Measurements from ENCODE around the gene DCXR. TPM values are rescaled to one million over a fixed set of nuclear protein-coding genes. Genes with fewer than 3 reads are reported as not detected.

The DCXR gene
- polyA plus RNA-seq, 1 experiment = 66.0 TPM

GRCh38 chr17:81999976-82000802, 37.3 kb downstream of the DCXR start:
- Histone ChIP-seq H3K36me3 (ENCODE audit: control insufficient read depth, insufficient read depth, low read length) (no peaks in the 10 kb centered on the region; the same call in none of the 2 replicates), H3K4me3 (ENCODE audit: low read depth, low read length) (no peak overlapping the region), H3K27me3 (ENCODE audit: control insufficient read depth, insufficient read depth, low read length) (no peaks in the 10 kb centered on the region)
- CTCF ChIA-PET = no interaction called here
- TF ChIP-seq CTCF (IDR thresholded peaks at IDR 0.05; ENCODE audit: insufficient read depth, low read depth, low read length) = no peak
- no peak for DNase-seq (ENCODE audit: low read depth)
- POLR2A ChIA-PET = no interaction called here

- Histone ChIP-seq H3K27me3 (ENCODE audit: control insufficient read depth, insufficient read depth, low read length) (no peaks in the 10 kb centered on the region), H3K4me3 (ENCODE audit: low read depth, low read length) (no peak overlapping the region), H3K36me3 (ENCODE audit: control insufficient read depth, insufficient read depth, low read length) (no peaks in the 10 kb centered on the region; the same call in none of the 2 replicates)
- DNase-seq (ENCODE audit: low read depth) = no peak
- POLR2A ChIA-PET = no interaction called here
- TF ChIP-seq CTCF (IDR thresholded peaks at IDR 0.05; ENCODE audit: insufficient read depth, low read depth, low read length) = no peak
- CTCF ChIA-PET = no interaction called here
Measured at GRCh38 chr17:81999587-81999975, 37.9 kb downstream of the DCXR start.

- ChIA-PET POLR2A (no interaction called here), CTCF (no interaction called here)
- H3K36me3 ChIP-seq (ENCODE audit: control insufficient read depth, insufficient read depth, low read length) = peaks cover 2% of the 10 kb centered on the region
- no peak overlapping the region for H3K4me3 ChIP-seq (ENCODE audit: low read depth, low read length)
- no peak for DNase-seq (ENCODE audit: low read depth)
- no peaks in the 10 kb centered on the region for H3K27me3 ChIP-seq (ENCODE audit: control insufficient read depth, insufficient read depth, low read length)
- TF ChIP-seq CTCF (IDR thresholded peaks at IDR 0.05; ENCODE audit: insufficient read depth, low read depth, low read length) = no peak
Measured at GRCh38 chr17:81998691-81999438, 38.6 kb downstream of the DCXR start.

GRCh38 chr17:81998212-81998611, 39.3 kb downstream of the DCXR start:
- DNase-seq (ENCODE audit: low read depth) = no peak
- ChIA-PET CTCF (no interaction called here), POLR2A (no interaction called here)
- Histone ChIP-seq H3K4me3 (ENCODE audit: low read depth, low read length) (no peak overlapping the region), H3K36me3 (ENCODE audit: control insufficient read depth, insufficient read depth, low read length) (peaks cover 3% of the 10 kb centered on the region), H3K27me3 (ENCODE audit: control insufficient read depth, insufficient read depth, low read length) (no peaks in the 10 kb centered on the region)
- no peak for TF ChIP-seq CTCF (IDR thresholded peaks at IDR 0.05; ENCODE audit: insufficient read depth, low read depth, low read length)

- peaks cover 3% of the 10 kb centered on the region for H3K36me3 ChIP-seq (ENCODE audit: control insufficient read depth, insufficient read depth, low read length)
- CTCF ChIA-PET = interaction anchor here (1.0 kb wide), 1 partner anchor 25 kb away, joined by 3 read pairs; no protein-coding TSS in a partner anchor
- no peak for DNase-seq (ENCODE audit: low read depth)
- no peaks in the 10 kb centered on the region for H3K27me3 ChIP-seq (ENCODE audit: control insufficient read depth, insufficient read depth, low read length)
- TF ChIP-seq CTCF (IDR thresholded peaks at IDR 0.05; ENCODE audit: insufficient read depth, low read depth, low read length) = no peak
- POLR2A ChIA-PET = interaction anchor here (0.6 kb wide), 1 partner anchor 275 kb away, joined by 3 read pairs; no protein-coding TSS in a partner anchor
- no peak overlapping the region for H3K4me3 ChIP-seq (ENCODE audit: low read depth, low read length)
Measured at GRCh38 chr17:81996757-81997441, 40.6 kb downstream of the DCXR start.

Measured in BJ (cell line).